Tibial nerve (tissue), 3 donors: ENCODE measurements around the gene UGGT1.

ENCODE experiments used
- POLR2A ChIP-seq, 2 donors: fragments of 450-650 bp; IDR thresholded peaks; one replicate each; pipeline ENCODE4 v1.6.1; 2017; ENCODE audit warnings: antibody characterized with exemption in 2 of 2, mild to moderate bottlenecking in 2 of 2, moderate library complexity in 2 of 2
- TF ChIP-seq, protein P1 (sequence below), 5 experiments: fragments of 200-600 bp in 3 of 5; fragments of 450-650 bp in 2 of 5; sonication (generic) in 3 of 5; IDR thresholded peaks; one replicate each; pipeline ENCODE4 v1.5.1; 2016 to 2019; ENCODE audit warnings: antibody characterized with exemption in 5 of 5, mild to moderate bottlenecking in 3 of 5, moderate library complexity in 2 of 5

- TF ChIP-seq, protein P1, sequence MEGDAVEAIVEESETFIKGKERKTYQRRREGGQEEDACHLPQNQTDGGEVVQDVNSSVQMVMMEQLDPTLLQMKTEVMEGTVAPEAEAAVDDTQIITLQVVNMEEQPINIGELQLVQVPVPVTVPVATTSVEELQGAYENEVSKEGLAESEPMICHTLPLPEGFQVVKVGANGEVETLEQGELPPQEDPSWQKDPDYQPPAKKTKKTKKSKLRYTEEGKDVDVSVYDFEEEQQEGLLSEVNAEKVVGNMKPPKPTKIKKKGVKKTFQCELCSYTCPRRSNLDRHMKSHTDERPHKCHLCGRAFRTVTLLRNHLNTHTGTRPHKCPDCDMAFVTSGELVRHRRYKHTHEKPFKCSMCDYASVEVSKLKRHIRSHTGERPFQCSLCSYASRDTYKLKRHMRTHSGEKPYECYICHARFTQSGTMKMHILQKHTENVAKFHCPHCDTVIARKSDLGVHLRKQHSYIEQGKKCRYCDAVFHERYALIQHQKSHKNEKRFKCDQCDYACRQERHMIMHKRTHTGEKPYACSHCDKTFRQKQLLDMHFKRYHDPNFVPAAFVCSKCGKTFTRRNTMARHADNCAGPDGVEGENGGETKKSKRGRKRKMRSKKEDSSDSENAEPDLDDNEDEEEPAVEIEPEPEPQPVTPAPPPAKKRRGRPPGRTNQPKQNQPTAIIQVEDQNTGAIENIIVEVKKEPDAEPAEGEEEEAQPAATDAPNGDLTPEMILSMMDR (IDR thresholded peaks at IDR 0.05), result no peak
- TF ChIP-seq POLR2A (IDR thresholded peaks at IDR 0.05), result no peak
Observed at GRCh38 chr2:128172191-128172590, 81.2 kb downstream of the UGGT1 start.
